Tibial nerve (tissue), 4 donors: Measurements from ENCODE around the gene SH2D7.

Experiments
- CTCF ChIP-seq, 5 experiments: fragments of 200-600 bp in 3 of 5; fragments of 450-650 bp in 2 of 5; sonication (generic) in 3 of 5; IDR thresholded peaks; one replicate each; pipeline ENCODE4 v1.5.1; 2016 to 2019; ENCODE audit warnings: antibody characterized with exemption in 5 of 5, mild to moderate bottlenecking in 3 of 5, moderate library complexity in 2 of 5
- EP300 ChIP-seq, 2 donors: sonication (generic); formaldehyde crosslinking; IDR thresholded peaks; one replicate each; pipeline ENCODE4 v1.6.1; 2017; ENCODE audit warnings: antibody characterized with exemption in 2 of 2, mild to moderate bottlenecking in 1 of 2
- POLR2A ChIP-seq, 2 donors: fragments of 450-650 bp; IDR thresholded peaks; one replicate each; pipeline ENCODE4 v1.6.1; 2017; ENCODE audit warnings: antibody characterized with exemption in 2 of 2, mild to moderate bottlenecking in 2 of 2, moderate library complexity in 2 of 2

GRCh38 chr15:78054966-78055365 lies 37.4 kb upstream of the SH2D7 start:
- TF ChIP-seq POLR2A (IDR thresholded peaks at IDR 0.05), result no peak
- no peak for TF ChIP-seq CTCF (IDR thresholded peaks at IDR 0.05)
- no peak for TF ChIP-seq EP300 (IDR thresholded peaks at IDR 0.05)
